Upper lobe of right lung (tissue), 1 donor: ENCODE results near the gene TACR3. TPM values are rescaled to one million over a fixed set of nuclear protein-coding genes. Genes with fewer than 3 reads are reported as not detected.

Experiments used
- ATAC-seq: fragments of 200-7000 bp; cut with Tn5 transposase; one replicate; pipeline ENCODE4 v1.9.1; 2020; ENCODE audit warnings: mild to moderate bottlenecking, moderate library complexity
- DNase-seq: peaks from one replicate; pipeline ENCODE4 v3.0.0-alpha.2; 2020
- H3K27ac ChIP-seq: fragments of 200-600 bp; one replicate; pipeline ENCODE4 v1.8.0; 2022
- H3K27me3 ChIP-seq: fragments of 200-600 bp; one replicate; pipeline ENCODE4 v1.8.0; 2022; ENCODE audit warnings: mild to moderate bottlenecking
- H3K36me3 ChIP-seq: fragments of 200-600 bp; one replicate; pipeline ENCODE4 v1.8.0; 2022
- H3K4me1 ChIP-seq: fragments of 200-600 bp; one replicate; pipeline ENCODE4 v1.8.0; 2022
- H3K4me3 ChIP-seq: fragments of 200-600 bp; one replicate; pipeline ENCODE4 v1.8.0; 2022; ENCODE audit warnings: mild to moderate bottlenecking
- H3K9me3 ChIP-seq: fragments of 200-600 bp; one replicate; pipeline ENCODE4 v1.8.0; 2022
- intact Hi-C: fragments of 100-400 bp; cut with DNase I; formaldehyde crosslinking; loops from one replicate; pipeline ENCODE4 v1.11.0; 2022
- total RNA-seq: library from RNA; stranded (reverse); fragmentation: NEBNext Ultra II Directional; extraction: Animal tissue kit (Norgen Biotek cat#: 25700); gene quantifications from one replicate; pipeline ENCODE4 v1.2.1, GENCODE V29; 2021
- TF ChIP-seq, protein P1 (sequence below): fragments of 200-600 bp; IDR thresholded peaks from one replicate; pipeline ENCODE4 v1.8.0; 2022; ENCODE audit warnings: antibody characterized with exemption
- donor health status: DM: no; HTN: yes; CAD: no; lungs with severe emphysema.

Gene TACR3
- total RNA-seq, 1 donor from 2014 or later, result not detected

DNA sequence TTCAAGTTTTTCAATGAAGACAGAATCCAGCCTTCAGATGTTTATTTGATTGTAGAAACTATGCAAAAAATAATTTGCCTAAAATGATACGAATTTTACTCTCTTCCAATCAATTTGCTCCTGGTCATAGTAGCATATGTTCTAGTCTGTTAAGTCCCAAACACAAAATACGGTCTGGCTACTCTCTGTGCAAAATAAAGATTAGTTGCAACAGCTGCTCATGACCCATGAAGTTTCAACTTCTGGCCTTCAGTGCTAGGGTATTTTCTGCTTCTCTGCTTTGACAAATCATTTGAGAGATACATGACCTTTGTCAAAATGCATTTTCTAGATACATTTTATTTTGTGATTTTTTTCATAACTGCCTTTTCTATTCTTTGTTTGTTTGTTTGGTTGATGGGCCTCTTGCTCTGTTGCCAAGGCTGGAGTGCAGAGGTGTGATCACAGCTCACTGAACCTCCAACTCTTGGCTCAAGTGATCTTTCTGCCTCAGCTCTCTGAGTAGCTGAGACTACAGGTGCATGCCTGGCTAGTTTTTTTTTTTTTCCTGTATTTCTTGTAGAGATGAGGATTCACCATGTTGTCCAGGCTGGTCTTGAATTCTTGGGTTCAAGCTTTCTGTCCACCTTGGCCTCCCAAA, 55.2 kb downstream of the TACR3 start:
- intact Hi-C loops, result no loop called here
- TF ChIP-seq, protein P1, sequence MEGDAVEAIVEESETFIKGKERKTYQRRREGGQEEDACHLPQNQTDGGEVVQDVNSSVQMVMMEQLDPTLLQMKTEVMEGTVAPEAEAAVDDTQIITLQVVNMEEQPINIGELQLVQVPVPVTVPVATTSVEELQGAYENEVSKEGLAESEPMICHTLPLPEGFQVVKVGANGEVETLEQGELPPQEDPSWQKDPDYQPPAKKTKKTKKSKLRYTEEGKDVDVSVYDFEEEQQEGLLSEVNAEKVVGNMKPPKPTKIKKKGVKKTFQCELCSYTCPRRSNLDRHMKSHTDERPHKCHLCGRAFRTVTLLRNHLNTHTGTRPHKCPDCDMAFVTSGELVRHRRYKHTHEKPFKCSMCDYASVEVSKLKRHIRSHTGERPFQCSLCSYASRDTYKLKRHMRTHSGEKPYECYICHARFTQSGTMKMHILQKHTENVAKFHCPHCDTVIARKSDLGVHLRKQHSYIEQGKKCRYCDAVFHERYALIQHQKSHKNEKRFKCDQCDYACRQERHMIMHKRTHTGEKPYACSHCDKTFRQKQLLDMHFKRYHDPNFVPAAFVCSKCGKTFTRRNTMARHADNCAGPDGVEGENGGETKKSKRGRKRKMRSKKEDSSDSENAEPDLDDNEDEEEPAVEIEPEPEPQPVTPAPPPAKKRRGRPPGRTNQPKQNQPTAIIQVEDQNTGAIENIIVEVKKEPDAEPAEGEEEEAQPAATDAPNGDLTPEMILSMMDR, result no peak

DNA sequence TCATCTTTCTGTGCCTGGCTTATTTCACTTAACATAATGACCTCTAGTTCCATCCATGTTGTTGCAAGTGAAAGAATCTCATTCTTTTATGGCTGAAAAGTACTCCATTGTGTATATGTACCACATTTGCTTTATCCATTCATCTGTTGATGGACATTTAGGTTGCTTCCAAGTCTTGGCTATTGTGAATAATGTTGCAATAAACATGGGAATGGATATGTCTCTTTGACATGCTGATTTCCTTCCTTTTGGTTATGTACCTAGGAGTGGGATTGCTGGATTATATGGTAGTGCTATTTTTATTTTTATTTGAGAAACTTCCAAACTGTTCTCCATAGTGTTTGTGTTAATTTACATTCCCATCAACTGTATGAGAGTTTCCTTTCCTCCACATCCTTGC, 71.2 kb downstream of the TACR3 start:
- no peaks in the 10 kb centered on the region for H3K9me3 ChIP-seq
- ATAC-seq (no peak), DNase-seq (no peak)
- H3K27ac ChIP-seq, result no peak overlapping the region
- TF ChIP-seq, protein P1, result no peak
- no peaks in the 10 kb centered on the region for H3K27me3 ChIP-seq
- no peak overlapping the region for H3K4me3 ChIP-seq
- H3K36me3 ChIP-seq, result no peaks in the 10 kb centered on the region
- intact Hi-C loops, result no loop called here
- H3K4me1 ChIP-seq, result no peaks in the 10 kb centered on the region

More for the DNA sequence above, 55.2 kb downstream of the TACR3 start:
- Histone ChIP-seq H3K4me1 (no peaks in the 10 kb centered on the region), H3K27ac (no peak overlapping the region), H3K9me3 (no peaks in the 10 kb centered on the region), H3K36me3 (no peaks in the 10 kb centered on the region), H3K4me3 (no peak overlapping the region), H3K27me3 (no peaks in the 10 kb centered on the region)
- DNase-seq, result no peak
- ATAC-seq, result no peak

DNA sequence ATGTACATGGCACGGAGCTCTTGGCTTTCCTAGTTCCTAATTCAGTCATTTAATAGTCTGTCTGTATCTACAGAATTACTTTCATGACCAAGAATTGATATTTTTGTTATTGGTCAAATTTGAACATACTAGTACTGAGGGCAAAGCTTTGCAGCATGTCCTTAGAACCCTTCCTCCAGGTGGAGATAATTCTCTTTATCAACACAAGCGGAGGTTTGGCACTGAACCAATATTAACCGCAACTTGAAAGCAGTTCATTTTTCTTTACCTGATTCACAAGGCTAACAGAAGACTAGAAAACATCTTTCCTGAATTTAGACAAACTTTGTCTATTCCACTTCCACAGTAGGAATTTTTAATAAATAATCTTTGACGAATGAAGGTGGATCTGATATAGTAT, 73.8 kb downstream of the TACR3 start:
- no peak for DNase-seq
- Histone ChIP-seq H3K27me3 (no peaks in the 10 kb centered on the region), H3K4me3 (no peak overlapping the region), H3K4me1 (no peaks in the 10 kb centered on the region), H3K9me3 (peaks cover 8% of the 10 kb centered on the region), H3K27ac (no peak overlapping the region), H3K36me3 (no peaks in the 10 kb centered on the region)
- intact Hi-C loops, result no loop called here
- TF ChIP-seq, protein P1, result no peak
- no peak for ATAC-seq

DNA sequence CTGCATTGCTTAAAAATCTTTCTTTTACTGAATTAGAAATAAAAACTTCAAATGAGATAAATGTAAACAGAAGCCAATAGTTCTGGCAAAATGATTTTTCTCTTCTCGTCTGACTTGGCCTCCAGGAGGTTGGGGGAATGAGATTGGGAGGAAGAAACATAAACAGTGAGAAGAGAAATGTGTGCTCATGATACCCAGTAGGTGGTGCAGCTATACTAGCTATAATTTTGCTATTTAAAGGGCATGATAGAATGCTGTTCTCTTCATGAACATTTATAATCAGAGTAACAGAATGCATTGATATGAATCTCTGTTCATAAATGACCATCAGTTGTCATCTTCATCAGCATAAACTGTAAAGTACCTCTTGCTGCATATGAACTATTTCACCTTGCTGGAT, 85.5 kb downstream of the TACR3 start:
- no peaks in the 10 kb centered on the region for H3K36me3 ChIP-seq
- H3K4me1 ChIP-seq, result no peaks in the 10 kb centered on the region
- intact Hi-C loops, result no loop called here
- no peak for ATAC-seq
- TF ChIP-seq, protein P1, result no peak
- no peak for DNase-seq
- H3K27me3 ChIP-seq, result no peaks in the 10 kb centered on the region
- H3K4me3 ChIP-seq, result no peak overlapping the region
- H3K9me3 ChIP-seq, result no peaks in the 10 kb centered on the region
- no peak overlapping the region for H3K27ac ChIP-seq

DNA sequence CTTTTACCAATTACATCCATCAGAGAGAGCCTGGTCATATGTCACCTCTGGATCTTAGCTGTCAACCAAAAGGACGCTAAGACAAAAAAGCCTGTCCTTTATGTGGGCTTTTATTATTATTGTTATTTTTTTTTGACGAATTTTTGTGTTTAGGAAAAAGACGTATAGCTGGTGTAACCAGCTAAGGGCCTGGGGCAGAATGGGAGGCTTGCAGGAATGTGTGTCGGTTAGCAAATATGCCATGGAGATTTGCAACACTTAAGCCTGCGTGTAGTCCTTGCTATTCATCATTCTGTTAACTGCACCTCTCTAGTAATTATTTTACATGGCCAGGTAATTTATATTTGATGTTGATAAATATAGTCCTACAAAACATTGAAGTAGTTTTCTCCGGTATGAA, 93.5 kb downstream of the TACR3 start:
- Histone ChIP-seq H3K27ac (no peak overlapping the region), H3K36me3 (no peaks in the 10 kb centered on the region), H3K4me3 (no peak overlapping the region), H3K9me3 (no peaks in the 10 kb centered on the region), H3K4me1 (no peaks in the 10 kb centered on the region), H3K27me3 (no peaks in the 10 kb centered on the region)
- DNase-seq (no peak), ATAC-seq (no peak)
- intact Hi-C loops, result no loop called here
- TF ChIP-seq, protein P1, result no peak

DNA sequence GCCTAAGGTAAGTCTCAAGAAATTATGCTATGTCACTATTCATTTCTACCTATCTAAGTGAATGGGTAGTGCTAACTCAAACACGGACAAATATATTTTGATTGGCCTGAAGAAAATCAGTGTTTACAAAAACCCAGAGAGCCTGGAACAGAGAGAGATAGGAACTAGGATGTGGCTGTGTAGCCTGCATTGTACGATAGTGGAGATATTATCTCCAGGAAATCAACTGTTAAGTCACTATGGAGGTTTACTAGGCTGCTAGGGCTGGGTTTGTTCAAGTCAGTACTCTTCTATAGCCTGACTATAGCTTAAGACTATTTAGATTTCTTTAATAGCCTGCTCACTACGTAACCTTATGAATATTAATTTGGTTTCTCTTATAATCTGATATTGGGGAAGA, 127.9 kb downstream of the TACR3 start:
- Histone ChIP-seq H3K36me3 (no peaks in the 10 kb centered on the region), H3K27me3 (no peaks in the 10 kb centered on the region), H3K9me3 (peaks cover 2% of the 10 kb centered on the region), H3K4me1 (no peaks in the 10 kb centered on the region), H3K4me3 (no peak overlapping the region), H3K27ac (no peak overlapping the region)
- intact Hi-C loops, result no loop called here
- TF ChIP-seq, protein P1, result no peak
- no peak for DNase-seq
- no peak for ATAC-seq
